Neuronal stem cell (in vitro differentiated cells): Measurements from ENCODE around the gene MESD.

ENCODE experiments used
- DNase-seq: peaks from one replicate; pipeline ENCODE4 v3.0.0-alpha.2; 2013; ENCODE audit warnings: low spot score
- H2AFZ ChIP-seq: one replicate; pipeline ENCODE4 v1.6.1; 2013; ENCODE audit warnings: mild to moderate bottlenecking, low read length, inconsistent platforms
- H2AK5ac ChIP-seq: 2 replicates; pipeline ENCODE4 v1.6.1; 2013; ENCODE audit warnings: low read depth, mild to moderate bottlenecking, inconsistent platforms, low read length, moderate library complexity, mixed read lengths
- H2BK120ac ChIP-seq: 2 replicates; pipeline ENCODE4 v1.6.1; 2013; ENCODE audit warnings: low read depth, mild to moderate bottlenecking, inconsistent platforms, low read length, moderate library complexity, mixed read lengths
- H2BK12ac ChIP-seq: one replicate; pipeline ENCODE4 v1.6.1; 2013; ENCODE audit warnings: low read length, inconsistent platforms
- H2BK15ac ChIP-seq: 2 replicates; pipeline ENCODE4 v1.6.1; 2013; ENCODE audit warnings: mild to moderate bottlenecking, low read length, inconsistent platforms, mixed read lengths
- H2BK5ac ChIP-seq: one replicate; pipeline ENCODE4 v1.6.1; 2013; ENCODE audit warnings: inconsistent platforms, mild to moderate bottlenecking, low read length, moderate library complexity
- H3K14ac ChIP-seq: one replicate; pipeline ENCODE4 v1.6.1; 2013; ENCODE audit warnings: low read length, inconsistent platforms
- H3K18ac ChIP-seq: 2 replicates; pipeline ENCODE4 v1.6.1; 2013; ENCODE audit warnings: low read length, inconsistent platforms
- H3K23ac ChIP-seq: 2 replicates; pipeline ENCODE4 v1.6.1; 2013; ENCODE audit warnings: low read depth, mild to moderate bottlenecking, mixed read lengths, low read length, inconsistent platforms; ENCODE audit not compliant: poor library complexity
- H3K27ac ChIP-seq: replicated peaks from 3 replicates; pipeline ENCODE4 v1.5.1; 2013; ENCODE audit warnings: low read length, inconsistent platforms
- H3K27me3 ChIP-seq, 3 experiments: 2 replicates each; pipeline ENCODE4 v1.6.1; 2013; ENCODE audit warnings: low read length in 3 of 3, mild to moderate bottlenecking in 2 of 3, inconsistent platforms in 1 of 3, low read depth in 1 of 3, mixed read lengths in 1 of 3, moderate library complexity in 1 of 3; ENCODE audit not compliant: control insufficient read depth in 3 of 3, insufficient read depth in 3 of 3
- H3K36me3 ChIP-seq, 2 donors: replicated peaks in 1 of 2; 2 replicates each; pipeline ENCODE4 v1.6.1; 2013; ENCODE audit warnings: low read length in 2 of 2; ENCODE audit not compliant: control insufficient read depth in 2 of 2, insufficient read depth in 2 of 2
- H3K4ac ChIP-seq: 2 replicates; pipeline ENCODE4 v1.6.1; 2013; ENCODE audit warnings: inconsistent platforms, mild to moderate bottlenecking, low read length, moderate library complexity
- H3K4me1 ChIP-seq, 2 donors: 1 replicate in 1 of 2; 2 replicates in 1 of 2; pipeline ENCODE4 v1.6.1; 2013; ENCODE audit warnings: low read length in 2 of 2, low read depth in 1 of 2; ENCODE audit not compliant: control insufficient read depth in 2 of 2, insufficient read depth in 1 of 2
- H3K4me2 ChIP-seq: one replicate; pipeline ENCODE4 v1.6.1; 2013; ENCODE audit warnings: mild to moderate bottlenecking, low read length, inconsistent platforms; ENCODE audit not compliant: insufficient read depth, poor library complexity, severe bottlenecking
- H3K4me3 ChIP-seq, 2 donors: 2 replicates each; pipeline ENCODE4 v1.5.1; 2013; ENCODE audit warnings: low read length in 2 of 2, mild to moderate bottlenecking in 2 of 2, inconsistent platforms in 1 of 2, moderate library complexity in 1 of 2
- H3K79me1 ChIP-seq: one replicate; pipeline ENCODE4 v1.6.1; 2013; ENCODE audit warnings: low read depth, mild to moderate bottlenecking, inconsistent platforms, low read length, moderate library complexity
- H3K9ac ChIP-seq: one replicate; pipeline ENCODE4 v1.6.1; 2013; ENCODE audit warnings: mild to moderate bottlenecking, low read depth, low read length, inconsistent platforms; ENCODE audit not compliant: poor library complexity
- H3K9me3 ChIP-seq, 2 donors: replicated peaks in 1 of 2; 2 replicates each; pipeline versions ENCODE3 to v1.6.1; 2013; ENCODE audit warnings: low read length in 2 of 2, mild to moderate bottlenecking in 2 of 2, inconsistent platforms in 1 of 2, low read depth in 1 of 2, mixed read lengths in 1 of 2, moderate library complexity in 1 of 2; ENCODE audit not compliant: control insufficient read depth in 2 of 2, insufficient read depth in 1 of 2
- H4K8ac ChIP-seq: one replicate; pipeline ENCODE4 v1.6.1; 2013; ENCODE audit warnings: low read depth, mild to moderate bottlenecking, inconsistent platforms, low read length, moderate library complexity
- H4K91ac ChIP-seq: one replicate; pipeline ENCODE4 v1.6.1; 2013; ENCODE audit warnings: low read length, low read depth, mild to moderate bottlenecking, inconsistent platforms; ENCODE audit not compliant: poor library complexity
- WGBS, 2 donors: extraction: QIAGEN DNeasy Blood & Tissue Kit; methylation state at CpG; one replicate each; pipeline ENCODE4 v1.1.7; 2013; ENCODE audit warnings: missing lambda C conversion rate in 2 of 2, mixed read lengths in 1 of 2; ENCODE audit not compliant: insufficient read length in 2 of 2, insufficient replicate concordance in 1 of 2; ENCODE audit errors: extremely low coverage in 2 of 2; 5-methylcytosine and 5-hydroxymethylcytosine counted together

Gene MESD

GRCh38 chr15:81003097-81003350 is 13.4 kb upstream of the MESD start:
- Histone ChIP-seq H3K4me2 (no peak overlapping the region), H3K9me3 (peaks cover 5 to 12% of the 10 kb centered on the region in 2 donors), H4K8ac (no peak overlapping the region), H2BK120ac (no peak overlapping the region), H3K27ac (no peak overlapping the region), H4K91ac (no peak overlapping the region), H2BK5ac (no peak overlapping the region), H3K23ac (peak overlapping the region; percentile 89), H3K4ac (no peak overlapping the region), H2BK15ac (peak overlapping the region; percentile 86), H3K4me3 (no peak overlapping the region), H3K79me1 (peaks cover 15% of the 10 kb centered on the region), H3K4me1 (peaks cover 7 to 9% of the 10 kb centered on the region in 2 donors), H2BK12ac (peak overlapping the region; percentile 63), H2AK5ac (peak overlapping the region; percentile 95), H3K14ac (peak overlapping the region; percentile 63), H3K36me3 (peaks cover 7 to 37% of the 10 kb centered on the region in 2 donors), H3K18ac (no peak overlapping the region), H3K9ac (peak overlapping the region; percentile 72), H2AFZ (no peak overlapping the region), H3K27me3 (peaks cover 0 to 5% (median 0%) of the 10 kb centered on the region in 3 experiments)
- WGBS, 2 donors = no CpG with 5 or more reads among the region's 19 CpGs
- no peak for DNase-seq

- Histone ChIP-seq H3K9me3 (peaks cover 5 to 12% of the 10 kb centered on the region in 2 donors), H2BK15ac (peak overlapping the region; percentile 86), H2BK120ac (no peak overlapping the region), H3K4ac (no peak overlapping the region), H3K14ac (peak overlapping the region; percentile 63), H3K27me3 (peaks cover 0 to 5% (median 0%) of the 10 kb centered on the region in 3 experiments), H3K18ac (peak overlapping the region; percentile 97), H3K9ac (peak overlapping the region; percentile 92), H2BK5ac (no peak overlapping the region), H4K8ac (peak overlapping the region; percentile 76), H3K4me3 (peak overlapping the region; percentile 59 to 96), H4K91ac (peak overlapping the region; percentile 94), H3K4me1 (peaks cover 7 to 9% of the 10 kb centered on the region in 2 donors), H3K79me1 (peaks cover 15% of the 10 kb centered on the region), H3K27ac (no peak overlapping the region), H2AK5ac (peak overlapping the region; percentile 95), H2AFZ (no peak overlapping the region), H3K4me2 (peak overlapping the region; percentile 88), H2BK12ac (peak overlapping the region; percentile 63), H3K23ac (peak overlapping the region; percentile 89), H3K36me3 (peaks cover 7 to 37% of the 10 kb centered on the region in 2 donors)
- DNase-seq = no peak
- WGBS, 2 donors = no CpG with 5 or more reads among the region's 89 CpGs
Measured at GRCh38 chr15:81002331-81003096, 12.9 kb upstream of the MESD start.

GRCh38 chr15:81002009-81002330 is 12.4 kb upstream of the MESD start:
- Histone ChIP-seq H2BK12ac (no peak overlapping the region), H3K4me1 (peaks cover 7 to 9% of the 10 kb centered on the region in 2 donors), H3K36me3 (peaks cover 7 to 37% of the 10 kb centered on the region in 2 donors), H3K9me3 (peaks cover 5 to 12% of the 10 kb centered on the region in 2 donors), H2BK5ac (no peak overlapping the region), H3K14ac (peak overlapping the region; percentile 60), H3K9ac (peak overlapping the region; percentile 92), H2AFZ (peak overlapping the region; percentile 99), H3K27me3 (peaks cover 0 to 5% (median 0%) of the 10 kb centered on the region in 3 experiments), H2AK5ac (peak overlapping the region; percentile 29), H3K79me1 (peaks cover 15% of the 10 kb centered on the region), H3K4me2 (peak overlapping the region; percentile 88), H3K23ac (peak overlapping the region; percentile 89), H2BK120ac (peak overlapping the region; percentile 13), H3K27ac (no peak overlapping the region), H4K8ac (peak overlapping the region; percentile 76), H4K91ac (no peak overlapping the region), H3K4ac (no peak overlapping the region), H3K18ac (peak overlapping the region; percentile 97), H3K4me3 (peak overlapping the region; percentile 59 to 96), H2BK15ac (peak overlapping the region; percentile 33)
- DNase-seq = no peak
- WGBS, 2 donors = no CpG with 5 or more reads among the region's 42 CpGs

GRCh38 chr15:81001152-81002008 is 11.8 kb upstream of the MESD start:
- peaks cover 5 to 12% of the 10 kb centered on the region in 2 donors for H3K9me3 ChIP-seq
- H3K23ac ChIP-seq = peak overlapping the region; percentile 100
- H3K27me3 ChIP-seq = peaks cover 0 to 5% (median 0%) of the 10 kb centered on the region in 3 experiments
- H2BK120ac ChIP-seq = peak overlapping the region; percentile 100
- H2BK15ac ChIP-seq = peak overlapping the region; percentile 52
- peak overlapping the region; percentile 84 for H2BK5ac ChIP-seq
- peak overlapping the region; percentile 97 for H3K18ac ChIP-seq
- peak overlapping the region; percentile 5 for H2BK12ac ChIP-seq
- H3K79me1 ChIP-seq = peaks cover 15% of the 10 kb centered on the region
- peaks cover 7 to 9% of the 10 kb centered on the region in 2 donors for H3K4me1 ChIP-seq
- no peak overlapping the region for H4K91ac ChIP-seq
- H3K36me3 ChIP-seq = peaks cover 7 to 37% of the 10 kb centered on the region in 2 donors
- peak overlapping the region; percentile 29 for H2AK5ac ChIP-seq
- H3K9ac ChIP-seq = peak overlapping the region; percentile 92
- WGBS, 2 donors = no CpG with 5 or more reads among the region's 110 CpGs
- DNase-seq = peak; percentile 31
- no peak overlapping the region for H4K8ac ChIP-seq
- H3K14ac ChIP-seq = peak overlapping the region; percentile 47
- peak overlapping the region; percentile 99 for H2AFZ ChIP-seq
- peak overlapping the region; percentile 79 for H3K27ac ChIP-seq
- H3K4me3 ChIP-seq = peak overlapping the region; percentile 59 to 96
- H3K4me2 ChIP-seq = peak overlapping the region; percentile 88
- peak overlapping the region; percentile 38 for H3K4ac ChIP-seq
